ENCODE measurements around the gene SP1. TPM values are rescaled to one million over a fixed set of nuclear protein-coding genes. Genes with fewer than 3 reads are reported as not detected.

Gene SP1
- polyA plus RNA-seq, 2 donors = 21.6 to 22.3 TPM

DNA sequence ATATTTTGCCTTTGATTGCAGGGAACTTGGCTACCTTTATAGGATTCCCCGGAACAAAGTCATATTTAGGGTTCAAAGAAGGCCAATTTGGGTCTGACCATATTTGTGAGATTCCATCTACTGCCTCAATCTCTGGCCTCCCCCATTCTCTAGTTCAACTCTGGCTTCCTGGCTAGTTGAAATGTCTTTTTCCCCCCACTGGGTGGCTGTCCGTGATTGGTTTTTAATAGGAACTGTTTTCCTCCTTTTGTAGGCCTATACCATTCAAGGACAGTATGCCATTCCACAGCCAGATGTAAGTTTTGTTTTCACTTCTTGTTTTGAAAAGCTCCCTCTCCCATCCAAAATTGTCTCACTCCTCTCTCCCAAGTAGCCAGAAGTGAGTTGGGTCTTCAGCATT, 85.7 kb downstream of the SP1 start:
- H3K36me3 ChIP-seq (ENCODE audit: control insufficient read depth in 2 of 2, insufficient read depth in 2 of 2, low read length in 1 of 2) = peaks cover 23 to 45% of the 10 kb centered on the region in 2 donors
- H3K27me3 ChIP-seq (ENCODE audit: control insufficient read depth in 1 of 2, insufficient read depth in 2 of 2, low read length in 2 of 2) = no peaks in the 10 kb centered on the region
- WGBS, 2 donors = 48 to 50% methylated on average over 2 of the region's 2 CpGs
- no peak overlapping the region for H3K4me3 ChIP-seq (ENCODE audit: low read depth in 1 of 2, low read length in 2 of 2)
- no peaks in the 10 kb centered on the region for H3K4me1 ChIP-seq (ENCODE audit: control insufficient read depth in 2 of 2, insufficient read depth in 2 of 2, low read length in 1 of 2)
- H3K9me3 ChIP-seq (ENCODE audit: control insufficient read depth in 2 of 2, insufficient read depth in 1 of 2, low read depth in 1 of 2, low read length in 1 of 2) = no peaks in the 10 kb centered on the region
- H3K27ac ChIP-seq (ENCODE audit: low read depth in 2 of 2, low read length in 1 of 2) = no peak overlapping the region

Other genes starting within 250 kb of the SP1 start
- 1 to 10 TPM; 4.7 to 5.3 TPM for gene ZNF740, start 199.5 kb upstream of the SP1 start, polyA plus RNA-seq
- gene CSAD, start 199.3 kb upstream of the SP1 start, polyA plus RNA-seq = 10 to 100 TPM; 25.6 to 63.7 TPM
- gene ITGB7, start 172.9 kb upstream of the SP1 start, polyA plus RNA-seq = 1 to 10 TPM; 7.5 to 8.0 TPM
- 100 to 1,000 TPM in 1 of 2 donors, 10 to 100 TPM in 1; 84.8 to 104 TPM for gene RARG, start 148.0 kb upstream of the SP1 start, polyA plus RNA-seq
- gene ESPL1, start 111.9 kb upstream of the SP1 start, polyA plus RNA-seq = 10 to 100 TPM; 43.8 to 66.1 TPM
- 100 to 1,000 TPM; 612 to 762 TPM for gene PFDN5, start 84.6 kb upstream of the SP1 start, polyA plus RNA-seq
- 10 to 100 TPM; 41.8 to 75.0 TPM for gene MYG1, start 80.5 kb upstream of the SP1 start, polyA plus RNA-seq
- 10 to 100 TPM; 31.4 to 41.2 TPM for gene AAAS, start 58.6 kb upstream of the SP1 start, polyA plus RNA-seq
- not detected for gene SP7, start 43.8 kb upstream of the SP1 start, polyA plus RNA-seq
- gene AMHR2, start 43.7 kb downstream of the SP1 start, polyA plus RNA-seq = under 1 TPM in 1 of 2 donors, not detected in 1; 0.08 TPM
- 100 to 1,000 TPM in 1 of 2 donors, 10 to 100 TPM in 1; 73.8 to 119 TPM for gene PRR13, start 61.6 kb downstream of the SP1 start, polyA plus RNA-seq
- 100 to 1,000 TPM; 330 to 344 TPM for gene PCBP2, start 71.9 kb downstream of the SP1 start, polyA plus RNA-seq
- gene MAP3K12, start 119.3 kb downstream of the SP1 start, polyA plus RNA-seq = 1 to 10 TPM; 6.2 to 8.5 TPM
- 10 to 100 TPM; 20.1 to 24.8 TPM for gene TARBP2, start 121.1 kb downstream of the SP1 start, polyA plus RNA-seq
- gene NPFF, start 127.3 kb downstream of the SP1 start, polyA plus RNA-seq = under 1 TPM in 1 of 2 donors, not detected in 1; 0.12 TPM
- 10 to 100 TPM; 15.9 to 23.5 TPM for gene ATF7, start 246.2 kb downstream of the SP1 start, polyA plus RNA-seq